COLO668 (cell line): ENCODE measurements around the gene NR3C1.

Source experiments
- DNase-seq: peaks from one replicate; lab custom pipeline; 2025; ENCODE audit not compliant: unreplicated experiment; lab: John Stamatoyannopoulos, UW

Gene NR3C1

DNA sequence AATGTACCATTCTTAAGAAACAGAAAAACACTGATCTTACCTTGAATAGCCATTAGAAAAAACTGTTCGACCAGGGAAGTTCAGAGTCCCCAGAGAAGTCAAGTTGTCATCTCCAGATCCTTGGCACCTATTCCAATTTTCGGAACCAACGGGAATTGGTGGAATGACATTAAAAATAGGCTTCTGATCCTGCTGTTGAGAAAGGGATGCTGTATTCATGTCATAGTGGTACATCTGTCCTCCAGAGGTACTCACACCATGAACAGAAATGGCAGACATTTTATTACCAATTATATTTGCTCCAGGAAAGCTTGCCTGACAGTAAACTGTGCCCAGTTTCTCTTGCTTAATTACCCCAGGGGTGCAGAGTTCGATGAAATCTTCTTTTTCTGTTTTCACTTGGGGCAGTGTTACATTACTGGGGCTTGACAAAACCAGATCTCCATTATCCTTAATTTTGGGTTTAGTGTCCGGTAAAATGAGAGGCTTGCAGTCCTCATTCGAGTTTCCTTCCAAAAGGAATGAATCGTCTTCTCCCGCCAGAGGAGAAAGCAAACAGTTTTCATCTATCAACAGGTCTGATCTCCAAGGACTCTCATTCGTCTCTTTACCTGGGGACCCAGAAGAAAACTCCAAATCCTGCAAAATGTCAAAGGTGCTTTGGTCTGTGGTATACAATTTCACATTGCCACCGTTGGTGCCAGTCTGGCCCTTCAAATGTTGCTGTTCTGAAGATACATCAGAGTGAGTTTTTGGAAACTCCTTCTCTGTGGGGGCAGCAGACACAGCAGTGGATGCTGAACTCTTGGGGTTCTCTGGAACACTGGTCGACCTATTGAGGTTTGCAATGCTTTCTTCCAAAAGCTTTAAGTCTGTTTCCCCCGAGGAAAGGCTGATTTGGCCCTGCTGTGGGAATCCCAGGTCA is 3.6 kb downstream of the NR3C1 start:
- DNase-seq: no peak

DNA sequence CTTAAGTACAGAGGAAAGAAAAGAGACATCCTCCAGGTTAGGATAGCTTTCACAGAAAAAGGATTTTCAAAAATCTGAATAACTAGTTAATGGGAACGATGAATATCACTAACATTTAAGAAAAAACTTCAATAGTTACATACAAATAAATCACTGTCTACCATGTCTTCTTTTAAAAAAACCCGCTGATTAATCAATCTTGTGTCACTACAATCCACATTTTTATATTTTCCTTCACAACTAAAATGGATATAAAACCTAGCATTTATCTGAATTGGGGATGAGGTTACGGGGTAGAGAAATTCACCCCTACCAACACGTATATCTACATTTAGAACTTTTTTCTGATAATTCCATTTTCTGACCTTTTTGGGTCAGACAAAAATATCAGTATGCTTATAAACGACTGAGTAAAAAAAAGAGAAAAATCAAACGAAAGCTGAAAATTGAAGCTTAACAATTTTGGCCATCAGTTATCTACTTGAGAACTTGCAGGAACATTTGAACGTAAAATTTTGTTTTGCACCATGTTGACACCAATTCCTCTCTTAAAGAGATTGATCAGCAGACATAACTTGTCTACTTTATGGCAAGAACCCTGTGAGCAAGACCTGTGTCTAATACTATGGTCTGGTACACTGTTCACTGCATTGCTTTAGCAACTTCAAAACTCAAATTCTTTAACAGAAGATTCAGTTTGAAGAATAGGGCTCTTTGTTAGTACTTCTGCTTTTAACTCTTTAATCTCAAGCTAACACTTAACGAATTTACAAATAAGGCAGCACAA is 4.8 kb downstream of the NR3C1 start:
- no peak for DNase-seq

DNA sequence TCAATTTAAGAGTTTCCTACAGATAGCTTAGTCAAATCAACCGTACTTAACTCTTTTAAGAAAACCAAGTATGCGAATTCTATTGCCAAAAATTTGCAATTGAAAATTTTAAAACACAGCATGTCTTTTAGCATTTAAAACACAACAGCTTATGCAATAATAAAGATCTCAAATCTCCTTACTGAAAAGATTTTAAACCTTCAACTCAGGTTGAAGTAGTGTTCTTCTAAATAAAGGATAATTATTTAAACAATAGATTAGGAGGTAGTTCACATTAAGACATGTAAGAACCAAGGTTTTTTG is 5.5 kb downstream of the NR3C1 start:
- no peak for DNase-seq

DNA sequence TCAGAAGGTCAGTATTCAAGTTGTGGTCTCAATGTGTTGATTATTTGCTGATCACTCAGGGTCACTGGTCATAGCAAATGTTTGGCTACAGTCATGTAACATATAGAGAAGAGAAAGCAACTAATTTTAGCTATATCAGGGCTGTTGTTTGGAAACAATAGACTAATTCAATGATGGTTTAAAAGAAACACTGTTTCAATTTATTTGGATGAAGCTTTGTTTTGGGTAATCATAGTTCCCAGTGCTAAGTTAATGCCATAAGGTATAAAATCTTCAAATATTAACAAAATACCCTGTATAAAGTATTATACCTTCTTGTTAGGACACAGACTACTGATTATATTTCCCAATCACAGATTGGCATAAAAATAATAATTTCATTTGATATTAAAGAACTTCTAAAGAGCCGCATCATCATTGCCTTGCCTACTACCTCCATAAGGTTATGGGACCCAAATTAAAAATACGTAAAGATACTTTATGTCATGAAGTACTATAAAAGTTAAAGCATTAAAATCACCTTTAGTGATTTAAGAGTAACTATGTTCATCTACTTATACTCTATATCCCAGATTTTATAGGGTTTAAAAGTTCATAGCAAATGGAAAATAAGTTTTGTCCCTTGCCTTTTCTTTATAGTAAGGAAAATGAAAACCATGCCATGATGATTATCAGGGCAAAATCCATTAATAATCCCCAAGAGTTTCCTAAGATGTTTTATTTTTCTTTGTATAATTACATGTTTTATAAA is 6.0 kb downstream of the NR3C1 start:
- DNase-seq: no peak

DNA sequence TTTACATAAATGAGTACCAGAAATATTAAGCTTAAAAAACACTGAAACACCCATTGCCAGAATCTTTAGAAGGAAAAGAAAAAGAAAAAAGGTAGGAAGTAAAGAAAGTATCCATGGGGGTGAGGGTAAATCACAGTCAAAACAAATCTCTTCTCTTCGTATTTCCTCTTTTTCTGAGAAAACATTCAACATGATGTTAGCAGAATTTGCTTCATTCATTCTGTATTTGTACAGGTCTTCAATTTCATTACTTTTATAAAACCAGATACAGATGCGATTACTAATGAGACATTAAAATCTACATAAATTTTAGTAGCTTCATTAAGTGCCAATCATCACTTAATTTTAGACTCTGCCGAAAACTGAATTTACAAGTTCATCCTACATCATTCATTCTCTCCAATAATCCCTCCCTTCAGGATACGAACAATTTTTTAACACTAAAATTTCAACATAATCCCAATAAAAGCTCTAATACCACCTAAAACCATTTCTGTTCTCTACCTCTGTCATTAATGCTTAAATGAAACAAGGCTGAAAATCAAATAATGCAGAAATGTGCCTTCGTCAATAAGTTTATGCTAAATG is 7.0 kb downstream of the NR3C1 start:
- no peak for DNase-seq

DNA sequence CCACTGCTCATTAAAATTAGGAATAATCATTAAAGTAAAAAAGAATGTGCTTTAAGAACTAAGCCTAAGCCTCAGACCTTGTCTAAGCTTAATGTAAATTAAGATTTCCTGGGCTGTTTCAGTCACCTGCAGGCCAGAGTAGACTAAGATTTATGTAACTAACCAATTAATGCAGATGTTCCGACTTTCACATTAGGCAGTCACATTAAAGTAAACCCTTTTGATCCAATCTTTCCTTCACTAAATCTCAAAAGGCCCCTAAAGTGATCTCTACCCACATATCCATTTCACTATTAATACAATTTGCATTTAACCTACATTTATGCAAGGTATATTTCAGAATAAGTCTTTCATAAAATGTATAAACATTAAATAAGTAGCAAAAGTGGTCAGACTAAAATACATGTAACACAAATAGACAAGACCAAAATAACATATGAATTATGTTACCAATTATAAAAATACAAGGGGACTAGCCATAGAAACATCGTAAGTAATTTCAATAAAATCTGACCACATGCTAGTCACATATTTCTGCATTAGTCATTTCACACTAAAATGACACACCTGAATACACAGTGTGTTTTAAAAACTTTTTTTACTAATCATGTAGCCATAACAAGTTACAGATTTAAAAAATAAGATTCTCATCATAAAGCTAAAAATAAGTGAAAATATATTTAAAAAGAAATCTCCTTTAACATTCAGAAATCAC is 7.7 kb downstream of the NR3C1 start:
- DNase-seq: no peak

DNA sequence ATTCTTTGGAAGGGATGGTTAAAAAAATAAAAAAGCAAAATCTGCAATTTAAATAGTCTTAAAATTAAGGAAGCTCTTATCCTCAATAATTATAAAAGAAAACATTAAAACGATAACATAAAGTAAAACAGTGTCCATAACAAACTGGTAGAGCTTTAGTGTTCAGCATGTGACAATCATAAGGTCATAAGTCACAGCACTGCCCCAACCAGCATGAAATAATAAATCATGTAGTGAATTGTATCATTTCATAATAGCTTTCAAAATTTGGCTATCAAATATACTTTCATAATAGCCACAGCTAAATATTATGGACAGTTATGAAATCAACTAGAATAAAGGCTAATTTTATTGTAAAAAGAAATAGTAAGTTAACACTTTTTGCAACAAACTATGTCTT is 10.0 kb downstream of the NR3C1 start:
- DNase-seq: no peak

DNA sequence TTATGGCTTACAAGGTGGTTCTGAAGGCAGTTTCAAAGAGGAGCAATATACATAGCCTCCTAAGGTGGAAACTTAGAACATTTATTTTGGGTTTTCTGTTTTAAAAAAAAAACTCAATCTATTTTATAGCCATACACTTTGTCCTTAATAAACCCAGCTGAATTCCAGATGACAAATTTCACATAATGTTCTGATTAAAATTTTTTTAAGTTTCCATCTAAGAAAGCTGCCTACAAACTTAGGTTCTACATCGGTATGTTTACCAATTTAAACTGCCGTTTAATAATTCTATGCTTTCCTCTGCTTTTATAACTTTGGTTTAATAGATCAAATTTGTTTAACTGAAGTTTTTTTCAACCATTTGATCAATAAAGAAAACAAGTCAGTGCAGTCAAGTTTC is 12.5 kb downstream of the NR3C1 start:
- no peak for DNase-seq

DNA sequence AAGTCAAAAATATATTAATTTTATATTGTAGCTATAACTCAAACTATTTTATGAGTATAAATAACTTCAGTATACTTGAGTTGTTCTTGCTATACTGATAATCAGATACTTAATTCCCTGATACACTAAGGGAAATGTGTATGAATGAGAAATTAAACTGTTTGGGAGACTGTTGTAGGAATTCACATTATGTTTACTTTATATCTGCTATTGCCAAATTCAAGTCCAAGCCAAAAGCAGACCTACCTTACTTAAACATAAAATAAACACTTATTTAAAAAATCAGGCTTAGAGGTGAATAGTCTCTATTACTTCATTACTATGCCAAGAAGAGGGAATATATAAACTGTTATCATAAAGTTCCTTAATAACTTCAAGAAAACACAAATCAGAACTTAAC is 13.2 kb downstream of the NR3C1 start:
- no peak for DNase-seq

DNA sequence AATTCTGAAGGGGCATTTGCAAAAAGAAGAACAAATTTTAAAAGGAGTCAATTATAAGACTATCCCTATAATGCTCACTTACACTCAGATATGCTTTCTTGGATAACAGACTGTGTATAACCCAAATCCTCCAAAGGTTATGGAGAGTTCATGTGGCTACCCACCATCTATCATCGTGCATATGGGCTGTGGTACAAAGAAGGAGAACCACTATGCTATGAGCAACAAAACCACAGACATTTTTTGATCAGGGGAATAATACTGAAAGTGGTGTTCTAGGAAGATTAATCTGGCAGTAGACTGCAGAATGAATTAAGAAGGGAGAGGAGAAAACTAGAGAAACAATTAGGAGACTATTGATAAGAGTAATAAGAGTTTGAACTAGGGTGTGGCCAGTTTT is 16.8 kb downstream of the NR3C1 start:
- DNase-seq: no peak

DNA sequence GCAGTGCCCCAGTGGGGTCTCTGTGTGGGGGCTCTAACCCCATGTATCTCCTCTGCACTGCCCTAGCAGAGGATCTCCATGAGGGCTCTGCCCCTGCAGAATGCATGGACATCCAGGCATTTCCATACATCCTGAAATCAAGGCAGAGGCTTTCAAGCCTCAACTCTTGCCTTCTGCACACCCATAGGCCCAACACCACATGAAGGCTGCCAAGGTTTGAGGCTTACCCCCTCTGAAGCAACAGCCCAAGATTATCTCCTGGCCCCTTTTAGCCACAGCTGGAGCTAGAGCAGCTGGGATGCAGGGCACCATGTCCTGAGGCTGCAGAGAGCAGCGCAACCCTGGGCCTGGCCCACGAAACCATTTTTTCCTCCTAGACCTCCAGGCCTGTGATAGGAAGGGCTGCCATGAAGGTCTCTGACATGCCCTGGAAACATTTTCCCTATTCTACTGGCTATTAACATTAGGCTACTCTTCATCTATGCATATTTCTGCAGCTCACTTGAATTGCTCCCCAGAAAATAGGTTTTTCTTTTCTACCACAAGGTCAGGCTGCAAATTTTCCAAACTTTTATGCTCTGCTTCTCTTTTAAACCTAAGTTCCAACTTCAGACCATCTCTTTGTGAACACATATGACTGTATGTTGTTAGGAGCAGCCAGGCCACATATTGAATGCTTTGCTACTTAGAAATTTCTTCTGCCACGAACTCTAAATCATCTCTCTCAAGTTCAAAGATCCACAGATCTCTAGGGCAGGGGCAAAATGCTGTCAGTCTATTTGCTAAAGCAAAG is 18.4 kb downstream of the NR3C1 start:
- no peak for DNase-seq

DNA sequence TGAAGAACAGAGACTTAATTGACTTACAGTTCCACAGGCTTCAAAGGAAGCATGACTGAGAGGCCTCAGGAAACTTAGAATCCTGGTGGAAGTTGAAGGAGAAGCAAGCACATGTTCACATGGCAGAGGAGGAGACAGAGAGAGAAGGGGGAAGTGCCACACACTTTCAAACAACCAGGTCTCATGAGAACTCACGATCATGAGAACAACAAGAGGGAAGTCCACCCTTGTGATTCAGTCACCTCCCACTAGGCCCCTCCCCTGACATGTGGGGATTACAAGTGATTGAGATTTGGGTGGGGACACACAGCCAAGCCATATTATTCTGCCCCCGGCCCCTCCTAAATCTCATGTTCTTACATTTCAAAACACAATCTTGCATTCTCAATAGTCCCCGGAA is 19.5 kb downstream of the NR3C1 start:
- DNase-seq: no peak

DNA sequence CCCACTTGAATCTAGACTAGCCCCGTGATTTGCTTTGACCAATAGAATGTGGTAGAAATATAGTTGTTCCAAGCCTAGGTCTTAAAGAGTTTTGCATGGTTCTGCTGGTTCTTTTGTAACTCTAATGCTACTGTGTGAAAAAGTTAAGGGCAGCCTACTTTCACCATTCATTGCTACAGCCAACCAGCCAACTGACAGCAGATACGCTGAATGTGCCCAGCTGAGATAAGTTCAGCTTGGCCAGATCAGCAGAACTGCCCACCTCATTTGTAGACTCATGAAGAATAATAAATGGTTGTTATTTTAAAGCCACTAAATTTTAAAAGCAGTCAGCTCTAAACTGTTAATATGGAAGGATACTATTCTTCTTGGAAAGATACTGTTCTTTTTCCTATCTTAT is 23.9 kb downstream of the NR3C1 start:
- DNase-seq: no peak

DNA sequence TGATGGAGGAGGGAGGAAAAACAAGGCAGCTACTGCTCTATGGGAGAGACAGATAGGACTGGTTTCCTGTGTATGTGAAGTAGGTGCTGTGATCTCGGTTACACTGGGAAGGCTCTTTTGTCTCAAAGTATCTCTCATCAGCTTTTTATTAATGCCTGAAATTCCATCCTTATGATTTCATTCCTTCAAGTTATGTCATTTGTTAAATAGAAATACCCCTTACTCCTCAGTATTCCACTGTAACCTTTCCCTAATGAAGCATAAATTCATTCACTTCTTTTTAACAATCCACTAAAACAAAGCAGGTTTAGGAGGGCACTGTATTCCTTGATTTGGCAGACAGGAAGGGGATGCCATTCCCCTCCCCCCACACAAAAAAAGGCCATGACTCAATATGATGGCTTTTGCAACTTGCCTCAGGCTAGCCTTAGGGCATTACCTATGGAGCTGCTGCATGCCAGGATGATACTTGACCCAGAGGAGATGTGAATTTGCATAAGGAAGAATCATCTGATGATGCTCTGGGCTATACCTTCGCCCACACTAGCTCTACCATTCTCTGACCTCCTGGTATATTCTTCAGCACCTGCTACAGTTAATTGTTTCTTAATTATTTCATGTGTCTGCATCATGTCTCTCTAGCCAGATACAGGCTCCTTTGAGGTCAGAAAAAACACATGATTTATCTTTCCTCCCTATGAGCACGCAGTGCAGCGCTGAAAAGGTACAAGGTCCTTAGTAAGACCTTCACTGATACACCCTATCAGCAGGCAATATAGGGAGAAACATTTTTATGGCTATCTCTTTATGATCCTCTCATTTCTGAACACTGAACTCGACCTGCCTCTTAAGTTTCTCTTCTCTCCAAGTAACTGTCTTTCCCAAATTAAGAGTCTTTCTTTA is 26.3 kb downstream of the NR3C1 start:
- DNase-seq: peak; percentile 23

DNA sequence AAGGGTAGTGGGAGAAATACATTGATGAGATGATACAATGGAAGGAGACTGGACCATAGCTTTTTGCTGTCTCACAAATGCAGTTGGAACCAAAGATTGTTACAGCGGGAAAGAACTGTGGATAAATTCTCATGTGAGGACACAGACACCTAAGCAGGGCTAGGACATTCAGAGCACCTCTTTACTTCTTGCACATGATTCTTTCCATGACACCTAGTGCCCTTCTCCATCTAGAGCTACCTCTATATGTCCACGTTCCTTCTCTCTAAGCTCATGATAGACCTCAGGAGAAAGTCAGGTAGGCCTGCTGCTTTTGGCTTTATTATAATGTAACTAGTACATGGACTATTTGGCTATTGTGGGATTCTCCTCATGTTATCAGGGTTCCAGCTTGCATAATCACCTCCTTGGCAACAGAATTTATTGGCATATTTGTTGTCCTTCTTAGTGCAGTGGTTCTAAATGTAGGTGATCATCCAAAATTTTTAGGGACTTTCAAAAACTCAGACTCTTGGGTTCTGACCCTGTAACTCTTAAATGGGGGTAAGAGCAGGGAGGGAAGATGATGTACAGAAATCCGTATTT is 27.2 kb downstream of the NR3C1 start:
- DNase-seq: no peak

DNA sequence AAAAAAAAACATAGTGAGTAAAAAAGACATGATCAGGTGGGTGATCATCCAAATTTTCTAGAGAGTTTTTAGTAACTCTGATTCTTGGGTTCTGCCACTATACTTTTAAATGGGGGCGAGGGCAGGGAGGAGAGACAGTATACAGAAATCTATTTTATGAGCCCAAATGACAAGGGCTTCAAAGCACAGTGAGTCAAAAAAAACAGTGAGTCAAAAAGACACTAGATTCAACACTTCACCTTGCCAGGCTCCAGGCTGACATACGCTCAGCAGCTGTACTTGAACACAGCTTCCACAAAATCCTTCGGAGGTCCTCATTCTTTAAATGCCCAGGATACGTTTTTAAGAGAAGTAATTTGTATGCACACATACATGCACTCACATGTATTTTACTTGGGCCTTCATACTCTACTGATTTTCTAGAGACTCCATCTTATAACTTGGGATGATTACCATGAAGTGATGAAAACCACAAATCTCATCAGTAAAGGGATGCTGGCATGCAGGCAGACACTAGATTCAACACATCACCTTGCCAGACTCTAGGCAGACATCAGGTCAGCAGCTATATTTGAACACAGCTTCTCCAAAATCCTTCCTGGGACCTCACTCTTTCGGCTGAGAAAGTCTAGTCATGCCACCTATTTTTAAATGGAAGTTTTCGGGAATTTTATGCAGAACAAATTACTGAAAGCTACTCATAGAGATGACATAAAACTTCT is 28.8 kb downstream of the NR3C1 start:
- DNase-seq: no peak

DNA sequence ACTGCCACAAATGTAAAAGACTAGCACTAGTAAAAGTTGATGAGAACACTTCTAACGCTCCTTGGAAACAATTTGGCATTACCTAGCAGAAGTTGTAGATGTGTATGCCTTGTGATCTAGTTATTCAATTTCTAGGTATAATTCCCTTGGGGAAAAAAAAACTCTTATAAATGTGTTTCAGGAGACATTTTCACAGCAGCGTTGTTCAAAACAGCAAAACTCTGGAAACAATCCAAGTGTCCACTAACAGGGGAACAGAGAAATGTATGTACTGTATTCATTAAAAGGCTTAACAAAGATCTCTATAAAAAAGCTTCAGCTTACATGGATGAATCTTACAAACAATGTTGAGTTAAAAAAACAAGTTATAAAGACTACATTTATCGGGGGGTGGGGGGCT is 30.4 kb downstream of the NR3C1 start:
- no peak for DNase-seq
